K562 (cell line): Measurements from ENCODE around the gene TFPI. TPM values are rescaled to one million over a fixed set of nuclear protein-coding genes. Genes with fewer than 3 reads are reported as not detected.

ENCODE experiments used
- CBFA2T2 ChIP-seq: fragments of 450-650 bp; conservative IDR thresholded peaks from 2 replicates; pipeline ENCODE4 v1.6.1; 2017; ENCODE audit warnings: mild to moderate bottlenecking
- EGR1 ChIP-seq: fragments of 450-650 bp; conservative IDR thresholded peaks from 2 replicates; pipeline ENCODE4 v1.6.1; 2017; ENCODE audit warnings: mild to moderate bottlenecking
- ERF ChIP-seq: fragments of 450-650 bp; formaldehyde crosslinking; IDR thresholded peaks from 2 replicates; pipeline ENCODE4 v1.4.0; 2020; ENCODE audit warnings: mild to moderate bottlenecking, mixed read lengths
- KDM2B ChIP-seq: fragments of 250-450 bp; sonication (Bioruptor Pico); IDR thresholded peaks from 2 replicates; pipeline ENCODE4 v1.8.0; 2021; ENCODE audit warnings: mild to moderate bottlenecking, moderate library complexity
- KDM5B ChIP-seq: fragments of 200-600 bp; sonication (generic); IDR thresholded peaks from 2 replicates; pipeline ENCODE4 v1.6.1; 2012; ENCODE audit warnings: low read depth, mild to moderate bottlenecking, moderate library complexity, low read length, control low read depth, inconsistent platforms; ENCODE audit not compliant: insufficient replicate concordance
- MEF2D ChIP-seq: conservative IDR thresholded peaks from 2 replicates; pipeline ENCODE4 v1.6.1; 2016; ENCODE audit warnings: low read depth, missing genetic modification characterization, missing compliant biosample characterization
- POLR2H ChIP-seq: IDR thresholded peaks from 2 replicates; pipeline ENCODE4 v1.6.1; 2016; ENCODE audit warnings: missing genetic modification characterization, low read depth, mild to moderate bottlenecking, control low read depth, missing compliant biosample characterization, moderate library complexity
- SP1 ChIP-seq: sonication (generic); formaldehyde crosslinking; IDR thresholded peaks from 2 replicates; pipeline ENCODE4 v1.8.1; 2022; ENCODE audit warnings: mild to moderate bottlenecking, missing genetic modification reagents
- TAF9B ChIP-seq: fragments of 450-650 bp; IDR thresholded peaks from 2 replicates; pipeline ENCODE4 v1.6.1; 2018; ENCODE audit warnings: mild to moderate bottlenecking; ENCODE audit not compliant: partially characterized antibody
- TCF7L2 ChIP-seq: fragments of 150-350 bp; IDR thresholded peaks from 2 replicates; pipeline ENCODE4 v1.6.1; 2016; ENCODE audit warnings: low read depth, mild to moderate bottlenecking, low read length, moderate library complexity
- ZKSCAN1 ChIP-seq: fragments of 150-350 bp; IDR thresholded peaks from 2 replicates; pipeline ENCODE4 v1.6.1; 2016; ENCODE audit warnings: low read depth, low read length
- ZNF140 ChIP-seq: fragments of 250-450 bp; sonication (Bioruptor Pico); IDR thresholded peaks from 2 replicates; pipeline ENCODE4 v1.8.0; 2021; ENCODE audit warnings: moderate library complexity, mild to moderate bottlenecking, inconsistent platforms
- polyA plus RNA-seq, 8 experiments: library from polyadenylated mRNA; depleted of rRNA in 4 of 8; stranded (reverse) in 5 of 8; unstranded in 3 of 8; fragments of >200 nt; fragmentation: Nextera tagmentation in 2 of 8; fragmentation: Illumina TruSeq in 1 of 8; extraction: Ambion mirVana in 2 of 8; extraction: Trizol in 1 of 8; gene quantifications; 2 replicates each; pipeline versions ENCODE4 v1.2.1 to v1.2.3, GENCODE V29; 2011 to 2014; ENCODE audit warnings: inconsistent platforms in 1 of 8, missing spikeins in 1 of 8
- total RNA-seq, 7 experiments: library from RNA; depleted of rRNA in 6 of 7; stranded (reverse); fragments of >200 nt in 6 of 7; fragmentation: Illumina TruSeq in 2 of 7; extraction: Trizol in 2 of 7; gene quantifications; 2 replicates each; pipeline versions ENCODE4 v1.2.1 to v1.2.3, GENCODE V29; 2011 to 2021; ENCODE audit warnings: low replicate concordance in 1 of 7
- TF ChIP-seq, protein P1 (sequence below): fragments of 450-650 bp; IDR thresholded peaks from 2 replicates; pipeline ENCODE4 v1.6.1; 2016; ENCODE audit warnings: missing biosample characterization, missing genetic modification characterization
- TF ChIP-seq, protein P2 (sequence below): fragments of 450-650 bp; formaldehyde crosslinking; IDR thresholded peaks from 2 replicates; pipeline ENCODE4 v1.4.0; 2020; ENCODE audit warnings: mild to moderate bottlenecking, moderate library complexity
- TF ChIP-seq, protein P3 (sequence below): sonication (generic); formaldehyde crosslinking; IDR thresholded peaks from 2 replicates; pipeline ENCODE4 v1.8.1; 2023; ENCODE audit warnings: mild to moderate bottlenecking, missing genetic modification reagents
- TF ChIP-seq, protein P4 (sequence below): sonication (generic); formaldehyde crosslinking; IDR thresholded peaks from 2 replicates; pipeline ENCODE4 v1.8.0; 2023; ENCODE audit warnings: mild to moderate bottlenecking, missing genetic modification reagents
- TF ChIP-seq, protein P5 (sequence below): sonication (generic); formaldehyde crosslinking; IDR thresholded peaks from 2 replicates; pipeline ENCODE4 v1.8.0; 2022; ENCODE audit warnings: missing genetic modification reagents, mild to moderate bottlenecking, borderline replicate concordance

Gene TFPI
- total and polyA plus RNA-seq, 9 of the 15 experiments (the other 6 are each of a cell fraction or from before 2014, with no cell fraction given): 53.5 to 219 (median 100) TPM

DNA sequence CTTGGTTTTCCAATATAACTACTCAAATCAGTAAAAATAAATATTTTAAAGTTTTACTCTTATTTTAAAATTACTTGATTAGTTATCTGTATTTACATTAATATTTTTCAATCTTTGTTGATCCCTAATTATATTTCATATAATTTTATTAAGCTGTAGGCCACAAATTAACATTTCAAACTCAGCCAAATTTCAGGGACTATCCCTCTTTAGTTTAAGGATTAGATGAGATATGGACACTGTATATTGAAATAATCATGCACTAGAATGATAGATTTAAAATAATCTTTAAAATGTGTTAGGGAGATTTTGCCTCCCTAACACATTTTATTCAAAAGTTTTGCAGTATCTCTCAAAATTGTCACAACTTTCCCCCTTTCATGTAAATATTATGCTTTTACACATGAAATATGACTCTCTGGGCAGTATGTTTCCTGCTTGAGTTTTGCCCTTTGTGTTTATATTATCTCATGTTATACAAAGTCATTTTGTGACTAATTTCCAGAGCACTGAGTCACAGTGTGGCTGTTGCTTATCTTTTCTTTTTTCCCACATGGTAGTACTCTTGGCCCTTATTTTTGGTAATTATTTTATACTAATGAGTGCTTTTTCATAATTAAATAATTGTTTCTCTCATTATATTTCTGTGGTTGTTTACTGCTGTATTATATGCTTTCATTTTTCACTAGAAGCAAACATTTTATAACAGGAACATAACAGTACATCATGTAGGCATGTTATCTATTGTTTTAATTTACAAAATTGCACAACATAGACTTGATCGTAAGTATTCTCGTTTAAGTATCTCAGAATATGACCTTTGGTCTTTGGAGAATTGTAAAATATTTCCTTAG lies 1.2 kb downstream of the TFPI start (continued):
- TF ChIP-seq TAF9B: peak; percentile 68
- TF ChIP-seq, protein P1, sequence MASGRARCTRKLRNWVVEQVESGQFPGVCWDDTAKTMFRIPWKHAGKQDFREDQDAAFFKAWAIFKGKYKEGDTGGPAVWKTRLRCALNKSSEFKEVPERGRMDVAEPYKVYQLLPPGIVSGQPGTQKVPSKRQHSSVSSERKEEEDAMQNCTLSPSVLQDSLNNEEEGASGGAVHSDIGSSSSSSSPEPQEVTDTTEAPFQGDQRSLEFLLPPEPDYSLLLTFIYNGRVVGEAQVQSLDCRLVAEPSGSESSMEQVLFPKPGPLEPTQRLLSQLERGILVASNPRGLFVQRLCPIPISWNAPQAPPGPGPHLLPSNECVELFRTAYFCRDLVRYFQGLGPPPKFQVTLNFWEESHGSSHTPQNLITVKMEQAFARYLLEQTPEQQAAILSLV: no peak
- TF ChIP-seq, protein P2, sequence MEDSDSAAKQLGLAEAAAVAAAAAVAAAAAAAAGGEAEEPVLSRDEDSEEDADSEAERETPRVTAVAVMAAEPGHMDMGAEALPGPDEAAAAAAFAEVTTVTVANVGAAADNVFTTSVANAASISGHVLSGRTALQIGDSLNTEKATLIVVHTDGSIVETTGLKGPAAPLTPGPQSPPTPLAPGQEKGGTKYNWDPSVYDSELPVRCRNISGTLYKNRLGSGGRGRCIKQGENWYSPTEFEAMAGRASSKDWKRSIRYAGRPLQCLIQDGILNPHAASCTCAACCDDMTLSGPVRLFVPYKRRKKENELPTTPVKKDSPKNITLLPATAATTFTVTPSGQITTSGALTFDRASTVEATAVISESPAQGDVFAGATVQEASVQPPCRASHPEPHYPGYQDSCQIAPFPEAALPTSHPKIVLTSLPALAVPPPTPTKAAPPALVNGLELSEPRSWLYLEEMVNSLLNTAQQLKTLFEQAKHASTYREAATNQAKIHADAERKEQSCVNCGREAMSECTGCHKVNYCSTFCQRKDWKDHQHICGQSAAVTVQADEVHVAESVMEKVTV (CRISPR knock-in tag): no peak
- no peak for TF ChIP-seq TCF7L2
- TF ChIP-seq, protein P3, sequence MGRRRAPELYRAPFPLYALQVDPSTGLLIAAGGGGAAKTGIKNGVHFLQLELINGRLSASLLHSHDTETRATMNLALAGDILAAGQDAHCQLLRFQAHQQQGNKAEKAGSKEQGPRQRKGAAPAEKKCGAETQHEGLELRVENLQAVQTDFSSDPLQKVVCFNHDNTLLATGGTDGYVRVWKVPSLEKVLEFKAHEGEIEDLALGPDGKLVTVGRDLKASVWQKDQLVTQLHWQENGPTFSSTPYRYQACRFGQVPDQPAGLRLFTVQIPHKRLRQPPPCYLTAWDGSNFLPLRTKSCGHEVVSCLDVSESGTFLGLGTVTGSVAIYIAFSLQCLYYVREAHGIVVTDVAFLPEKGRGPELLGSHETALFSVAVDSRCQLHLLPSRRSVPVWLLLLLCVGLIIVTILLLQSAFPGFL (CRISPR knock-in tag): no peak
- TF ChIP-seq POLR2H: no peak; the same call in 1 of the 2 replicates
- TF ChIP-seq EGR1: no peak
- TF ChIP-seq ZNF140 (CRISPR knock-in tag): no peak
- TF ChIP-seq KDM2B (CRISPR knock-in tag): no peak
- TF ChIP-seq SP1: no peak
- TF ChIP-seq ZKSCAN1: no peak
- no peak for TF ChIP-seq CBFA2T2
- TF ChIP-seq, protein P4, sequence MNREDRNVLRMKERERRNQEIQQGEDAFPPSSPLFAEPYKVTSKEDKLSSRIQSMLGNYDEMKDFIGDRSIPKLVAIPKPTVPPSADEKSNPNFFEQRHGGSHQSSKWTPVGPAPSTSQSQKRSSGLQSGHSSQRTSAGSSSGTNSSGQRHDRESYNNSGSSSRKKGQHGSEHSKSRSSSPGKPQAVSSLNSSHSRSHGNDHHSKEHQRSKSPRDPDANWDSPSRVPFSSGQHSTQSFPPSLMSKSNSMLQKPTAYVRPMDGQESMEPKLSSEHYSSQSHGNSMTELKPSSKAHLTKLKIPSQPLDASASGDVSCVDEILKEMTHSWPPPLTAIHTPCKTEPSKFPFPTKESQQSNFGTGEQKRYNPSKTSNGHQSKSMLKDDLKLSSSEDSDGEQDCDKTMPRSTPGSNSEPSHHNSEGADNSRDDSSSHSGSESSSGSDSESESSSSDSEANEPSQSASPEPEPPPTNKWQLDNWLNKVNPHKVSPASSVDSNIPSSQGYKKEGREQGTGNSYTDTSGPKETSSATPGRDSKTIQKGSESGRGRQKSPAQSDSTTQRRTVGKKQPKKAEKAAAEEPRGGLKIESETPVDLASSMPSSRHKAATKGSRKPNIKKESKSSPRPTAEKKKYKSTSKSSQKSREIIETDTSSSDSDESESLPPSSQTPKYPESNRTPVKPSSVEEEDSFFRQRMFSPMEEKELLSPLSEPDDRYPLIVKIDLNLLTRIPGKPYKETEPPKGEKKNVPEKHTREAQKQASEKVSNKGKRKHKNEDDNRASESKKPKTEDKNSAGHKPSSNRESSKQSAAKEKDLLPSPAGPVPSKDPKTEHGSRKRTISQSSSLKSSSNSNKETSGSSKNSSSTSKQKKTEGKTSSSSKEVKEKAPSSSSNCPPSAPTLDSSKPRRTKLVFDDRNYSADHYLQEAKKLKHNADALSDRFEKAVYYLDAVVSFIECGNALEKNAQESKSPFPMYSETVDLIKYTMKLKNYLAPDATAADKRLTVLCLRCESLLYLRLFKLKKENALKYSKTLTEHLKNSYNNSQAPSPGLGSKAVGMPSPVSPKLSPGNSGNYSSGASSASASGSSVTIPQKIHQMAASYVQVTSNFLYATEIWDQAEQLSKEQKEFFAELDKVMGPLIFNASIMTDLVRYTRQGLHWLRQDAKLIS (CRISPR knock-in tag): no peak; the same call in 1 of the 2 replicates
- TF ChIP-seq MEF2D (tag): peak; percentile 39; the same call in 1 of the 2 replicates
- TF ChIP-seq ERF (CRISPR knock-in tag): no peak
- TF ChIP-seq KDM5B: no peak
- TF ChIP-seq, protein P5, sequence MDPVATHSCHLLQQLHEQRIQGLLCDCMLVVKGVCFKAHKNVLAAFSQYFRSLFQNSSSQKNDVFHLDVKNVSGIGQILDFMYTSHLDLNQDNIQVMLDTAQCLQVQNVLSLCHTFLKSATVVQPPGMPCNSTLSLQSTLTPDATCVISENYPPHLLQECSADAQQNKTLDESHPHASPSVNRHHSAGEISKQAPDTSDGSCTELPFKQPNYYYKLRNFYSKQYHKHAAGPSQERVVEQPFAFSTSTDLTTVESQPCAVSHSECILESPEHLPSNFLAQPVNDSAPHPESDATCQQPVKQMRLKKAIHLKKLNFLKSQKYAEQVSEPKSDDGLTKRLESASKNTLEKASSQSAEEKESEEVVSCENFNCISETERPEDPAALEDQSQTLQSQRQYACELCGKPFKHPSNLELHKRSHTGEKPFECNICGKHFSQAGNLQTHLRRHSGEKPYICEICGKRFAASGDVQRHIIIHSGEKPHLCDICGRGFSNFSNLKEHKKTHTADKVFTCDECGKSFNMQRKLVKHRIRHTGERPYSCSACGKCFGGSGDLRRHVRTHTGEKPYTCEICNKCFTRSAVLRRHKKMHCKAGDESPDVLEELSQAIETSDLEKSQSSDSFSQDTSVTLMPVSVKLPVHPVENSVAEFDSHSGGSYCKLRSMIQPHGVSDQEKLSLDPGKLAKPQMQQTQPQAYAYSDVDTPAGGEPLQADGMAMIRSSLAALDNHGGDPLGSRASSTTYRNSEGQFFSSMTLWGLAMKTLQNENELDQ (CRISPR knock-in tag): no peak
